OCI-LY7 (cell line): Measurements from ENCODE around the gene TRIM4. TPM values are rescaled to one million over a fixed set of nuclear protein-coding genes. Genes with fewer than 3 reads are reported as not detected.
"Not testable (repeated sequence)": the region's sequence is repeated elsewhere in the genome, so short reads cannot be mapped to it uniquely, and the experiment has no call there.

Experiments
- BruUV-seq: library from RNA; stranded (reverse); fragments of 400-500 nt; replicated peaks from 2 replicates; lab custom pipeline; 2021; lab: Mats Ljungman, UMichigan
- CTCF ChIA-PET: fragments of 300-600 bp; sonication (Branson Sonifier 250); formaldehyde crosslinking; loops from one replicate; lab custom pipeline; 2022; ENCODE audit warnings: antibody characterized with exemption; ENCODE audit not compliant: unreplicated experiment; lab: Charles Lee
- POLR2A ChIA-PET: fragments of 300-600 bp; sonication (Branson Sonifier 250); formaldehyde crosslinking; loops from one replicate; lab custom pipeline; 2022; ENCODE audit warnings: antibody characterized with exemption; lab: Charles Lee
- DNase-seq: peaks from one replicate; pipeline ENCODE4 v3.0.0-alpha.2; 2015; ENCODE audit warnings: low spot score
- H2AFZ ChIP-seq: fragments of 200-600 bp; sonication (generic), shearing (Covaris generic); 2 replicates; pipeline ENCODE4 v1.6.1; 2014; ENCODE audit warnings: mild to moderate bottlenecking, antibody characterized with exemption, low read length, moderate library complexity
- H3K27ac ChIP-seq: fragments of 200-600 bp; sonication (generic); 2 replicates; pipeline ENCODE4 v1.5.1; 2014; ENCODE audit warnings: mixed run types, low read depth, mild to moderate bottlenecking, moderate library complexity, low read length, inconsistent platforms; ENCODE audit not compliant: poor library complexity, severe bottlenecking
- H3K36me3 ChIP-seq: fragments of 200-600 bp; sonication (generic); 2 replicates; pipeline ENCODE4 v1.6.1; 2014; ENCODE audit warnings: mild to moderate bottlenecking, antibody characterized with exemption, low read length, moderate library complexity, mixed read lengths; ENCODE audit not compliant: insufficient read depth
- H3K4me1 ChIP-seq: fragments of 200-600 bp; sonication (generic); 2 replicates; pipeline ENCODE4 v1.5.1; 2014; ENCODE audit warnings: mild to moderate bottlenecking, low read length; ENCODE audit not compliant: insufficient read depth, poor library complexity, severe bottlenecking
- H3K4me2 ChIP-seq: fragments of 200-600 bp; sonication (generic); 2 replicates; pipeline ENCODE4 v1.6.1; 2014; ENCODE audit warnings: mild to moderate bottlenecking, low read length
- H3K4me3 ChIP-seq: fragments of 200-600 bp; sonication (generic); 2 replicates; pipeline ENCODE4 v1.5.1; 2014; ENCODE audit warnings: mild to moderate bottlenecking, low read depth, low read length; ENCODE audit not compliant: poor library complexity, severe bottlenecking
- H3K79me2 ChIP-seq: fragments of 200-600 bp; sonication (generic); 2 replicates; pipeline ENCODE4 v1.6.1; 2016; ENCODE audit warnings: low read depth, mild to moderate bottlenecking, low read length, moderate library complexity, mixed read lengths; ENCODE audit not compliant: insufficient read depth
- H3K9me2 ChIP-seq: fragments of 200-600 bp; sonication (generic); 2 replicates; pipeline ENCODE4 v1.6.1; 2016; ENCODE audit warnings: mild to moderate bottlenecking, low read length, mixed read lengths; ENCODE audit not compliant: insufficient read depth
- H3K9me3 ChIP-seq: fragments of 200-600 bp; sonication (generic); 2 replicates; pipeline ENCODE4 v1.6.1; 2014; ENCODE audit warnings: mild to moderate bottlenecking, mixed run types, low read length, mixed read lengths
- H4K20me1 ChIP-seq: fragments of 200-600 bp; sonication (generic); 2 replicates; pipeline ENCODE4 v1.6.1; 2014; ENCODE audit warnings: mild to moderate bottlenecking, antibody characterized with exemption, low read length, moderate library complexity, mixed read lengths; ENCODE audit not compliant: insufficient read depth
- EZH2phosphoT487 ChIP-seq: fragments of 200-600 bp; sonication (generic); IDR thresholded peaks from 2 replicates; pipeline ENCODE4 v1.6.1; 2018; ENCODE audit warnings: low read depth, borderline replicate concordance, mild to moderate bottlenecking, mixed run types, antibody characterized with exemption, low read length, moderate library complexity, mixed read lengths
- intact Hi-C: fragments of 100-400 bp; cut with micrococcal nuclease; formaldehyde crosslinking; loops from one replicate; pipeline ENCODE4 v1.10.0; 2022; ENCODE audit not compliant: unreplicated experiment
- total RNA-seq, 2 experiments: library from RNA; depleted of rRNA in 1 of 2; stranded (reverse); fragments of >200 nt in 1 of 2; shearing (Covaris generic) in 1 of 2; gene quantifications; 2 replicates each; pipeline ENCODE4 v1.2.3, GENCODE V29; 2014 to 2022
- TF ChIP-seq, protein P1 (sequence below): fragments of 200-600 bp; sonication (generic); conservative IDR thresholded peaks from 2 replicates; pipeline ENCODE4 v1.5.1; 2014; ENCODE audit warnings: mild to moderate bottlenecking, antibody characterized with exemption, low read length, moderate library complexity, mixed read lengths

Gene TRIM4
- total RNA-seq, 2 experiments from 2014 or later, result 7.5 to 22.5 TPM

DNA sequence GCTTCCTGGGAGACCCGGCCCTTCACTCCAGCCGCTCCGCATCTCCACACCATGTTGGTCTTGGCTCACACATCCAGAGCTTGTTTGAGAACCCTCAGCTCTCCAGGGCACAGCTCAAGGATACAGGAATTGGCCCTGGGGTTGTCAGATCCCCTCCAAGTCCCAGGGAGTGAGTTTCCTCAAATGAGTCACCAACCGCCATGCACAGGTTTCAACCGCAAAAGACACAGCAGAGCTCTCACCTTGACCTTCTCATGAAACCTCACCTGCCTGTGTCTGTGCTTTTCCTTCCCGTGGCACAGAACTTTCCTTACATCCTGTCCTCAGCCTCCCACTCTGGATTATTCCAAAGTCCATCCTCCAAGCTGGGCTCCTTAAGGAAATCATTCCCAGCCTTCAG, 35.9 kb upstream of the TRIM4 start:
- Histone ChIP-seq H4K20me1 (no peaks in the 10 kb centered on the region), H3K27ac (no peak overlapping the region), H3K9me3 (no peaks in the 10 kb centered on the region), H3K36me3 (no peaks in the 10 kb centered on the region), H3K79me2 (no peaks in the 10 kb centered on the region), H3K4me3 (no peak overlapping the region), H3K4me1 (no peaks in the 10 kb centered on the region), H3K4me2 (no peak overlapping the region), H2AFZ (no peak overlapping the region), H3K9me2 (no peaks in the 10 kb centered on the region)
- no TSS peak for BruUV-seq
- no peak for DNase-seq
- ChIA-PET CTCF (no interaction called here), POLR2A (interaction anchor here (0.6 to 1.0 kb wide), 3 partner anchors 10 to 116 kb away, joined by 4 to 8 read pairs (median 7); no protein-coding TSS in a partner anchor)
- TF ChIP-seq, protein P1, sequence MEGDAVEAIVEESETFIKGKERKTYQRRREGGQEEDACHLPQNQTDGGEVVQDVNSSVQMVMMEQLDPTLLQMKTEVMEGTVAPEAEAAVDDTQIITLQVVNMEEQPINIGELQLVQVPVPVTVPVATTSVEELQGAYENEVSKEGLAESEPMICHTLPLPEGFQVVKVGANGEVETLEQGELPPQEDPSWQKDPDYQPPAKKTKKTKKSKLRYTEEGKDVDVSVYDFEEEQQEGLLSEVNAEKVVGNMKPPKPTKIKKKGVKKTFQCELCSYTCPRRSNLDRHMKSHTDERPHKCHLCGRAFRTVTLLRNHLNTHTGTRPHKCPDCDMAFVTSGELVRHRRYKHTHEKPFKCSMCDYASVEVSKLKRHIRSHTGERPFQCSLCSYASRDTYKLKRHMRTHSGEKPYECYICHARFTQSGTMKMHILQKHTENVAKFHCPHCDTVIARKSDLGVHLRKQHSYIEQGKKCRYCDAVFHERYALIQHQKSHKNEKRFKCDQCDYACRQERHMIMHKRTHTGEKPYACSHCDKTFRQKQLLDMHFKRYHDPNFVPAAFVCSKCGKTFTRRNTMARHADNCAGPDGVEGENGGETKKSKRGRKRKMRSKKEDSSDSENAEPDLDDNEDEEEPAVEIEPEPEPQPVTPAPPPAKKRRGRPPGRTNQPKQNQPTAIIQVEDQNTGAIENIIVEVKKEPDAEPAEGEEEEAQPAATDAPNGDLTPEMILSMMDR, result no peak
- TF ChIP-seq EZH2phosphoT487, result no peak
- intact Hi-C loops, result no loop called here

DNA sequence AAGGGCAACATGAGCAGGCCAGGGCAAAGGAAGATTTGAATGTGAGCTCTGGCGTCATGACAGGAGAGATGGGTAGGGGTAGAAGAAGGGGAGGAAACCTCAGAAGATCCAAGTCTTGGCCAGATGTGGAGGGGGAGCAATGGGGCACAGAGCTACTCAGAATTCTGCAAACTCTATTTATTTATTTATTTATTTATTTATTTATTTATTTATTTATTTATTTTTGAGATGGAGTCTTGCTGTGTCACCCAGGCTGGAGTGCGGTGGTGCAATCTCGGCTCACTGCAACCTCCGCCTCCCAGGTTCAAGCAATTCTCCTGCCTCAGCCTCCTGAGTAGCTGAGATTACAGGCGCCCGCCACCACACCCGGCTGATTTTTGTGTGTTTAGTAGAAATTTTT, 35.3 kb upstream of the TRIM4 start:
- DNase-seq, H2AFZ ChIP-seq, H3K9me3 ChIP-seq, H3K4me3 ChIP-seq, intact Hi-C loops, H3K4me1 ChIP-seq, H3K36me3 ChIP-seq, H4K20me1 ChIP-seq, CTCF ChIA-PET, H3K27ac ChIP-seq, H3K9me2 ChIP-seq, H3K4me2 ChIP-seq, BruUV-seq, H3K79me2 ChIP-seq: not testable (repeated sequence)
- POLR2A ChIA-PET, result interaction anchor here (0.6 kb wide), 1 partner anchor 27 kb away, joined by 3 read pairs; no protein-coding TSS in a partner anchor

DNA sequence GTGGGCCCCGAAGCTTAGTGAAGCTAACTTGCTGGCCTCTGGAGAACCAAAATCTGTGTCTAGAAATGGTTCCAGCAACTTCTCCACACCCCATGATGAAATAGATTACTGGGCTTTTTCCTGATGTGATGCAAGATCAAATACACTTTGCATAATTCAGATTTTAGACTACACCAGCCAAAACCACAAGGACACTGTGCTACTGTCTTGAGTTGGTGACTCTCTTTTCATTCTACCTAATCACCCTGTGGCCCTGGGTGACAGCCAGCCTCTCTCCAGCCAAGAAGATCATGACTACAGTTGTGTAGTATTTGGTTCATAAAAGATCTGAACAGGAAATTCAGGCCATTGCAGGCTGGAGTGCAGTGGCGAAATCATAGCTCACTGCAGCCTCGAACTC, 34.3 kb upstream of the TRIM4 start:
- no peaks in the 10 kb centered on the region for H4K20me1 ChIP-seq
- no TSS peak for BruUV-seq
- no peak overlapping the region for H2AFZ ChIP-seq

DNA sequence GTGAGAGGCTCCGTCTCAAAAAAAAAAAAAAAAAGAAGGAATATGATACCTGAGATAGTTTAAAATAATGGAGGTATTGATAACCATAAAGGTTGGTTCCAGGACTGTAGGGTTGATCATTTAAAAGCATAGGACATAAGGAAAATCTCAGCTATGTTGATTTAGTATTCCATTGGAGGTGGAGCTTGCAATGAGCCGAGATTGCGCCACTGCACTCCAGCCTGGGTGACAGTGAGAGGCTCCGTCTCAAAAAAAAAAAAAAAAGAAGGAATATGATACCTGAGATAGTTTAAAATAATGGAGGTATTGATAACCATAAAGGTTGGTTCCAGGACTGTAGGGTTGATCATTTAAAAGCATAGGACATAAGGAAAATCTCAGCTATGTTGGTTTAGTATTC, 33.3 kb upstream of the TRIM4 start:
- POLR2A ChIA-PET, result interaction anchor here (0.6 kb wide), 1 partner anchor 320 kb away, joined by 3 read pairs; no protein-coding TSS in a partner anchor
- H3K27ac ChIP-seq, DNase-seq, intact Hi-C loops, H3K9me3 ChIP-seq, BruUV-seq, H3K4me1 ChIP-seq, CTCF ChIA-PET, H3K79me2 ChIP-seq, H3K9me2 ChIP-seq, H3K4me2 ChIP-seq, H3K36me3 ChIP-seq, H2AFZ ChIP-seq, H4K20me1 ChIP-seq, H3K4me3 ChIP-seq: not testable (repeated sequence)

More for the DNA sequence above, 34.3 kb upstream of the TRIM4 start:
- Histone ChIP-seq H3K9me2 (no peaks in the 10 kb centered on the region), H3K9me3 (no peaks in the 10 kb centered on the region), H3K4me3 (no peak overlapping the region), H3K4me2 (no peak overlapping the region), H3K4me1 (no peaks in the 10 kb centered on the region), H3K79me2 (no peaks in the 10 kb centered on the region), H3K36me3 (no peaks in the 10 kb centered on the region), H3K27ac (no peak overlapping the region)
- POLR2A ChIA-PET, result no interaction called here
- intact Hi-C loops, result no loop called here
- CTCF ChIA-PET, result no interaction called here
- no peak for TF ChIP-seq EZH2phosphoT487
- TF ChIP-seq, protein P1, result no peak
- DNase-seq, result no peak

DNA sequence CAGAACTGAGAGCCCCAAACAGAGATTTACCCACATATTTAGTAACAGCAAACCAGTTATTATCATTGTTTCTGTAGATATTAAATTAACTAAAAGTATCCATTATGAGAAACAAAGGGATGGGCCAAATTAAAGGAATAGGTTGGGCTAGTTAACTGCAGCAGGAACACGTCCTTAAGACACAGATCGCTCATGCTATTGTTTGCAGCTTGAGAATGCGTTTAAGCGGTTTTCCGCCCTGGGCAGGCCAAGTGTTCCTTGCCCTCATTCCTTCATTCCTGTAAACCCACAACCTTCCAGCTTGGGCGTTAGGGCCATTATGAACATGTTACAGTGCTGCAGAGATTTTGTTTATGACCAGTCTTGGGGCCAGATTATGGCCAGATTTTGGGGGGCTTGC, 31.5 kb upstream of the TRIM4 start:
- CTCF ChIA-PET, H3K9me3 ChIP-seq, BruUV-seq, POLR2A ChIA-PET, H3K36me3 ChIP-seq, DNase-seq, H3K9me2 ChIP-seq, H3K27ac ChIP-seq, H3K4me3 ChIP-seq, H3K4me1 ChIP-seq, H2AFZ ChIP-seq, intact Hi-C loops, H3K79me2 ChIP-seq, H4K20me1 ChIP-seq, H3K4me2 ChIP-seq: not testable (repeated sequence)
